Fibroblast of lung (primary cell): ENCODE data around the gene KATNAL2. TPM values are rescaled to one million over a fixed set of nuclear protein-coding genes. Genes with fewer than 3 reads are reported as not detected.
"Not testable (repeated sequence)": the region's sequence is repeated elsewhere in the genome, so short reads cannot be mapped to it uniquely, and the experiment has no call there.

Experiments
- DNase-seq, 2 donors: peaks; one replicate each; pipeline versions ENCODE4 v3.0.0 to v3.0.0-alpha.2; 2010; ENCODE audit warnings: low read depth in 2 of 2
- H2AFZ ChIP-seq: 2 replicates; pipeline ENCODE4 v1.5.1; 2012; ENCODE audit warnings: low read length, control low read depth, inconsistent platforms
- H3K27ac ChIP-seq: 2 replicates; pipeline ENCODE4 v1.5.1; 2011; ENCODE audit warnings: low read length, control low read depth; ENCODE audit not compliant: insufficient read depth
- H3K27me3 ChIP-seq: 2 replicates; pipeline ENCODE4 v1.5.1; 2011; ENCODE audit warnings: mild to moderate bottlenecking, low read length; ENCODE audit not compliant: control insufficient read depth, insufficient read depth
- H3K36me3 ChIP-seq: 2 replicates; pipeline ENCODE4 v1.5.1; 2011; ENCODE audit warnings: low read length; ENCODE audit not compliant: control insufficient read depth, insufficient read depth
- H3K4me1 ChIP-seq: 2 replicates; pipeline ENCODE4 v1.5.1; 2011; ENCODE audit warnings: low read length; ENCODE audit not compliant: control insufficient read depth, insufficient read depth; ENCODE audit errors: extremely low read depth
- H3K4me2 ChIP-seq: 2 replicates; pipeline ENCODE4 v1.5.1; 2011; ENCODE audit warnings: low read length, control low read depth; ENCODE audit not compliant: insufficient read depth; ENCODE audit errors: extremely low read depth
- H3K4me3 ChIP-seq, 4 experiments: fragments of 200-600 bp in 1 of 4; sonication (generic) in 1 of 4; replicated peaks in 1 of 4; 2 replicates each; pipeline ENCODE4 v1.5.1; 2011 to 2016; ENCODE audit warnings: low read length in 4 of 4, low read depth in 3 of 4, mild to moderate bottlenecking in 3 of 4, control low read depth in 2 of 4, inconsistent platforms in 1 of 4, mixed read lengths in 1 of 4; ENCODE audit not compliant: insufficient read depth in 1 of 4; ENCODE audit errors: control extremely low read depth in 1 of 4
- H3K79me2 ChIP-seq: 2 replicates; pipeline ENCODE4 v1.5.1; 2012; ENCODE audit warnings: mild to moderate bottlenecking, low read length, inconsistent platforms; ENCODE audit not compliant: control insufficient read depth, insufficient read depth
- H3K9ac ChIP-seq: 2 replicates; pipeline ENCODE4 v1.5.1; 2011; ENCODE audit warnings: mild to moderate bottlenecking, low read length, control low read depth; ENCODE audit not compliant: insufficient read depth
- H3K9me3 ChIP-seq: 2 replicates; pipeline ENCODE4 v1.5.1; 2012; ENCODE audit warnings: low read depth, low read length; ENCODE audit not compliant: control insufficient read depth, insufficient read depth
- H4K20me1 ChIP-seq: 2 replicates; pipeline ENCODE4 v1.5.1; 2011; ENCODE audit warnings: low read length; ENCODE audit not compliant: control insufficient read depth, insufficient read depth; ENCODE audit errors: extremely low read depth
- polyA plus RNA-seq, 2 donors: library from polyadenylated mRNA; depleted of rRNA in 1 of 2; stranded (reverse) in 1 of 2; unstranded in 1 of 2; fragments of >200 nt; gene quantifications; 2 replicates each; pipeline ENCODE4 v1.2.1, GENCODE V29; 2011 to 2012; ENCODE audit warnings: missing spikeins in 1 of 2
- total RNA-seq: library from RNA; depleted of rRNA; stranded (reverse); fragments of >200 nt; gene quantifications from 2 replicates; pipeline ENCODE4 v1.2.1, GENCODE V29; 2014

The KATNAL2 gene
- total and polyA plus RNA-seq, 2 donors (not counting 1 experiment from before 2014, with no cell fraction given): 1.8 to 3.8 TPM

DNA sequence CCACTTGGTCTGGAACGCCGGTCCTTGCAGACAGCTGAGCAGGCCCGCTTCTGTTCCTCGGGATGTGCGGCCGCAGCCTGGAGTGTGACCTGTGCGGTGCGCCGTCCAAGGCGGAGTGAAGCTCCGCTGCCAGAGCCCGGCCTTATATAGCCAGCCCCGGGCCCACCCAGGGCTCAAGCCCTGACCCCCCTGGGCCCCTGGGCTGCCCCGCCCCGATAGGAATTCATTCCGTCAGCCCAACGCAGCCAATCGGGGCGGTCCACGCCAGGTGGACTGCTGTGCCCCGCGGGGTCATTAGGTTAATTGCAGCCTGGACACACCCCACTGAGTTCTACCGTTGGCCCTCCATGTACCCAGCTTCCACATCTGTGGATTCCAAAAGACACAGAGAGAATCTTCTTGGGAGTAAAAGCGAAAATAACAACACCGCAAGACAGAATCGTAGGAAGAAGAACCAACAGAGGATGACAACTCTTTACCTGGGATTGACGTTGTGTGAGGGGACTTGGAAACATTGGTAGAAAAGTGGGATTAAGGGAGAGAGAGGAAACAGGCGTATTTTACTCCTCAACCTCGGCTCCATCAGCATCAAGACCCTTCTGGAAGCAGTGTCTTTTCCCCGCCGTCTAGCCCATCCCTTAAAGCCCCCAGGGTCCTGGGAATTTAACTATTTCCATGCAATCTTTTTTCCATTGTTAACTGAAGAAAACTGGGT, 47.3 kb downstream of the KATNAL2 start:
- H3K36me3 ChIP-seq, DNase-seq, H4K20me1 ChIP-seq, H2AFZ ChIP-seq, H3K79me2 ChIP-seq, H3K9ac ChIP-seq, H3K4me3 ChIP-seq, H3K9me3 ChIP-seq, H3K4me1 ChIP-seq, H3K27me3 ChIP-seq, H3K27ac ChIP-seq, H3K4me2 ChIP-seq: not testable (repeated sequence)

- H3K27ac ChIP-seq, H3K27me3 ChIP-seq, H3K4me3 ChIP-seq, H3K9ac ChIP-seq, H4K20me1 ChIP-seq, H2AFZ ChIP-seq, DNase-seq, H3K79me2 ChIP-seq, H3K4me1 ChIP-seq, H3K9me3 ChIP-seq, H3K4me2 ChIP-seq, H3K36me3 ChIP-seq: not testable (repeated sequence)
Observed at GRCh38 chr18:46966266-46966665, 48.9 kb downstream of the KATNAL2 start.

GRCh38 chr18:46969551-46969950, 52.1 kb downstream of the KATNAL2 start:
- H3K4me3 ChIP-seq, H3K9ac ChIP-seq, H3K79me2 ChIP-seq, H3K4me1 ChIP-seq, H3K9me3 ChIP-seq, H4K20me1 ChIP-seq, H3K27ac ChIP-seq, DNase-seq, H3K27me3 ChIP-seq, H2AFZ ChIP-seq, H3K36me3 ChIP-seq, H3K4me2 ChIP-seq: not testable (repeated sequence)

DNA sequence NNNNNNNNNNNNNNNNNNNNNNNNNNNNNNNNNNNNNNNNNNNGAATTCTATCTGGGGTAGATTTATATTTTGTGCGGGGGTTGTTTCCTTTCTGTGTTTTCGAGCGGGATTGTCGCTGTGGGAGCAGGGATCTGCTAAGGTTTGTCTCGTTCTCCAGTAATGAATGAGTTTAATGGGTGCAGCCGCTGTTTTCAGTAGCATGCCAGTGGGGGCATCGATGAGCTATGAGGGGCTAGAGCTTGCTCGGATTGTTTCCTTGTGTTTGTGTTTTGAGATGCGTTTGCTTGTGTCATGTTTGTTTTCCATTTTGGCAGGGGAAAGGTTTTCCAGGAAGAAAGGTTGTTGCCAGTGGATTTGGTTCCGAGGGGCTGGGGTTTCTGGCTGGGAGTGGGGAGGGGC, 102.5 kb downstream of the KATNAL2 start:
- H3K27me3 ChIP-seq, DNase-seq, H3K9ac ChIP-seq, H3K4me2 ChIP-seq, H3K27ac ChIP-seq, H2AFZ ChIP-seq, H3K36me3 ChIP-seq, H3K9me3 ChIP-seq, H3K4me1 ChIP-seq, H4K20me1 ChIP-seq, H3K4me3 ChIP-seq, H3K79me2 ChIP-seq: not testable (repeated sequence)

- H2AFZ ChIP-seq, H3K4me1 ChIP-seq, H3K9me3 ChIP-seq, H4K20me1 ChIP-seq, H3K4me2 ChIP-seq, H3K36me3 ChIP-seq, H3K27ac ChIP-seq, H3K9ac ChIP-seq, H3K79me2 ChIP-seq, DNase-seq, H3K27me3 ChIP-seq, H3K4me3 ChIP-seq: not testable (repeated sequence)
Observed at GRCh38 chr18:47020757-47021156, 103.4 kb downstream of the KATNAL2 start.

GRCh38 chr18:47022821-47023220, 105.4 kb downstream of the KATNAL2 start:
- not testable (repeated sequence) for H2AFZ ChIP-seq, H3K9ac ChIP-seq, H3K4me3 ChIP-seq, H3K27me3 ChIP-seq, H3K9me3 ChIP-seq, DNase-seq, H3K36me3 ChIP-seq, H3K79me2 ChIP-seq, H4K20me1 ChIP-seq, H3K4me2 ChIP-seq, H3K27ac ChIP-seq, H3K4me1 ChIP-seq
